Memory B cell (primary cell): Measurements from ENCODE around the gene ZNF521.

ENCODE experiments used
- ATAC-seq: fragments of 150-1000 bp; cut with Tn5 transposase; 2 replicates; pipeline ENCODE4 v1.10.0; 2021; ENCODE audit warnings: low read depth, mild to moderate bottlenecking, moderate library complexity
- DNase-seq, 2 donors: peaks; one replicate each; pipeline ENCODE4 v3.0.0; 2022; ENCODE audit warnings: low spot score in 2 of 2
- H3K27ac Mint-ChIP-seq: one replicate; pipeline ENCODE4 v1.8.0; 2022; ENCODE audit warnings: mild to moderate bottlenecking, moderate library complexity, mixed read lengths
- H3K27me3 Mint-ChIP-seq: one replicate; pipeline ENCODE4 v1.8.0; 2022; ENCODE audit warnings: mixed read lengths
- H3K36me3 Mint-ChIP-seq: one replicate; pipeline ENCODE4 v1.8.0; 2022; ENCODE audit warnings: mild to moderate bottlenecking, mixed read lengths
- H3K4me1 Mint-ChIP-seq: one replicate; pipeline ENCODE4 v1.8.0; 2022; ENCODE audit warnings: mixed read lengths
- H3K4me3 Mint-ChIP-seq: one replicate; pipeline ENCODE4 v1.8.0; 2022; ENCODE audit warnings: mild to moderate bottlenecking, moderate library complexity, mixed read lengths
- H3K9me3 Mint-ChIP-seq: one replicate; pipeline ENCODE4 v1.8.0; 2022; ENCODE audit warnings: mixed read lengths

Gene ZNF521

DNA sequence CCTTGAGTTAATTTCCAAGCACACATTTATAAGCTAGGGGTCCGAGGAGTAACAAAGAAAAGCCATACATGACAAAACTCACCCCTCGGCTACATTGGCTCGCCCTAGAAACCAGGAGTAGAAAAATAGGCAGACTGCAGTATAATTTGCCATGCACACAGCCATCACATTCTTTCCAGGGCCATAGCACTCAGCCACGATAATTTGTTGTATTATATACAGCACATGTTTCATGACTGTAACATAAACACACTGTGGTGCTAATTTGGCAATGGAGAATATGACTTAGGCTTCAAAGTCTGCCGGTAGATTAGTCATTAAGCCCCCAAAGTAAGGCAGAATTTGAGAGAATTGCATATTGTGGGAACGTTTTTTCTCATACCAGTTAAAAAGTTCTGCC, 254.9 kb downstream of the ZNF521 start:
- Mint-ChIP-seq H3K9me3 (no peaks in the 10 kb centered on the region), H3K27ac (no peak overlapping the region), H3K36me3 (no peaks in the 10 kb centered on the region), H3K4me3 (no peak overlapping the region), H3K4me1 (no peaks in the 10 kb centered on the region), H3K27me3 (no peaks in the 10 kb centered on the region)
- no peak for ATAC-seq
- no peak for DNase-seq

DNA sequence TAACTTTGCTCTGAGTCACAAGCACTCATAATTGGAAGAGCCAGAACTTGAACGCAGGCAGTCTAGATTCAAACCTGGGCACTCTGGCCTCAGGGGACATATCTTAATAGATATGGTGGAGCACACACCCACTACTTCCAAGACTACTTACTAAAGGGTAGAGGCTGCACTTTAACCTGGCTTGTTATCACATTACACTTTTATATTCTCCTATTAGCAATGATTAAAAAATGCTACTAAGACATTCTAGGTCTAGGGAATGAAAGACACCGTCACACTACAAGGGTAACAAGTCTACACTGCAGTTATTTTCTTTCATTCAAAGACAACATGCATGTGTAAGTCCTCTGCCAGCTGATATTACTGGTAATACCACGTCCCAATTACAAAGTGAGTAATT, 258.8 kb downstream of the ZNF521 start:
- DNase-seq (no peak), ATAC-seq (no peak)
- H3K36me3 Mint-ChIP-seq, result no peaks in the 10 kb centered on the region
- no peaks in the 10 kb centered on the region for H3K9me3 Mint-ChIP-seq
- H3K4me3 Mint-ChIP-seq, result no peak overlapping the region
- H3K4me1 Mint-ChIP-seq, result no peaks in the 10 kb centered on the region
- no peak overlapping the region for H3K27ac Mint-ChIP-seq
- H3K27me3 Mint-ChIP-seq, result no peaks in the 10 kb centered on the region

DNA sequence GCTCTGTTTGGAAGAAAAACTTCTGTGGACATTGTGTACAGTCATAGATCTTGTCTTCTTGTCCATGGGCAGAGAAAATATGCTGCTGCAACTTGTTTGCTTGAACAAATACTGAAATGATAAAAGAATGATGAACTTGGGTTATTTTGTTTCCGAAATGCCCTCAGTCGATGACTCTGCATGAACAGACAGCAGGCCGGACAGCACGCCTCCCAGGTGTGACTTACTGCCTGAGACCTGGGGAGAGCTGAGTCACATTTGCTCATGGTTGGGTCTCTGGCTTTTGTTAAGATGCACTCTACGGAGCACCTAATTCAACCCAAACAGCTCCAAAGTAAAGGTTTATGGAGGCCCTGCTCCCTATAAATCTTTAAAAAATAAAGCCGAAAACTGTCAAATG, 262.5 kb downstream of the ZNF521 start:
- Mint-ChIP-seq H3K27me3 (no peaks in the 10 kb centered on the region), H3K9me3 (no peaks in the 10 kb centered on the region), H3K4me1 (no peaks in the 10 kb centered on the region), H3K4me3 (no peak overlapping the region), H3K27ac (no peak overlapping the region), H3K36me3 (no peaks in the 10 kb centered on the region)
- ATAC-seq (no peak), DNase-seq (no peak)

DNA sequence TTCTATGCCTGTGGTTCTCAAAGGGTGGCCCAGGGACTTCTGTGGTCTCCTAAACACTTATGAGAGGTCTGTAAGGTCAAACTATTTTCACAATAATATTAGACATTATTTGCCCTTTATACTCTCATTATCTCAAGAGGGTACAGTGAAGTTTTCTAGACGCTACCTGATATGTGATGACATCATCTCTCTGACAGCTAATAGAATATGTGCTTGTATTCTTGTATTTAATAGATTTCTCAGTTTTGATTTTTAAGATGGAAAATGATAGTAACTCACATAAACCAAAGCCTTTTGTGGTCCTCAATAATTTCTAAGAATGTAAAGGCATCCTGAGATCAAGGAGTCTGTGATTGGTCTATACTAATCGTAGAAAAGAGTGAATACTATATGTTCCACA, 265.1 kb downstream of the ZNF521 start:
- Mint-ChIP-seq H3K36me3 (no peaks in the 10 kb centered on the region), H3K27ac (no peak overlapping the region), H3K4me1 (no peaks in the 10 kb centered on the region), H3K27me3 (no peaks in the 10 kb centered on the region), H3K4me3 (no peak overlapping the region), H3K9me3 (no peaks in the 10 kb centered on the region)
- DNase-seq (no peak), ATAC-seq (no peak)

DNA sequence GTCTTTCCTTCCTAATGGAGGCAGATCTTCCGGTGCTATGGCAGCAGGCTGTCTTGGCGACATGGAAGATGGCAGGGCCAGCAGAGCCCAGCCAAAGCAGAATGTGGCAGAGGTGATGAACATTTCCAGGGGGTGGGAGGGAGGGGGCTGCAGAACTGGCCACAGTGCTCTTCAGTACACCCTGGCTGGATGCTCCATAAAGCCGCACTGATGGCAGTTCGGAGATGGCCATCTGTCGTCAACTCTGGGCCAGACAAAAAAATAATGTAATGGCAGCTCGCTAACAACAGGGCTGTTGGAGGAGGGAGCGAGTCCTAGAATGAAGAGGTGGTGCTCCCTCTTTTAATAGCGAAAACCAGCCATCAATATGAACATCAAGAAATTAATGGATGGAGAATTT, 271.0 kb downstream of the ZNF521 start:
- DNase-seq, result no peak
- H3K36me3 Mint-ChIP-seq, result no peaks in the 10 kb centered on the region
- no peak for ATAC-seq
- H3K9me3 Mint-ChIP-seq, result no peaks in the 10 kb centered on the region
- no peaks in the 10 kb centered on the region for H3K27me3 Mint-ChIP-seq
- no peak overlapping the region for H3K4me3 Mint-ChIP-seq
- no peaks in the 10 kb centered on the region for H3K4me1 Mint-ChIP-seq
- no peak overlapping the region for H3K27ac Mint-ChIP-seq

DNA sequence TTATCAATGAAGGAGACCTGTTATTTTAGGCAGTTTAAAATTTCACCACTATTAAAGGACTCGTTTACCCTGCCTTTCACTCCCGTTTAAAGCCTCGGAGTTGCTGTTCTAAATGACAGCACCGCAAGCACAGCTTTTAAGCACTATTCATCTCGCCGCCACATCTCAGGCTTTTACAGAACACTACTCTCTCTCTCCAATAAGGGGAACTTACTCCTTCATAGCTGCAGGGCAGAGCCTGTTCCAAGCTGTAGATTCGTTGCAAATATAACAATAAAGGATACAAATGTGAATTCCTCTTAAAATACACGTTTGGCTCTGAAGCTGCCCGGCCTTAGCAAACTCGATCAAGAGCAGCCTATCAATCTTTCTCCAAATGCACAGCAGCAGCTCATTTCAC, 271.8 kb downstream of the ZNF521 start:
- no peaks in the 10 kb centered on the region for H3K36me3 Mint-ChIP-seq
- no peak overlapping the region for H3K27ac Mint-ChIP-seq
- no peak for ATAC-seq
- no peaks in the 10 kb centered on the region for H3K4me1 Mint-ChIP-seq
- no peak for DNase-seq
- H3K9me3 Mint-ChIP-seq, result no peaks in the 10 kb centered on the region
- no peak overlapping the region for H3K4me3 Mint-ChIP-seq
- H3K27me3 Mint-ChIP-seq, result no peaks in the 10 kb centered on the region

DNA sequence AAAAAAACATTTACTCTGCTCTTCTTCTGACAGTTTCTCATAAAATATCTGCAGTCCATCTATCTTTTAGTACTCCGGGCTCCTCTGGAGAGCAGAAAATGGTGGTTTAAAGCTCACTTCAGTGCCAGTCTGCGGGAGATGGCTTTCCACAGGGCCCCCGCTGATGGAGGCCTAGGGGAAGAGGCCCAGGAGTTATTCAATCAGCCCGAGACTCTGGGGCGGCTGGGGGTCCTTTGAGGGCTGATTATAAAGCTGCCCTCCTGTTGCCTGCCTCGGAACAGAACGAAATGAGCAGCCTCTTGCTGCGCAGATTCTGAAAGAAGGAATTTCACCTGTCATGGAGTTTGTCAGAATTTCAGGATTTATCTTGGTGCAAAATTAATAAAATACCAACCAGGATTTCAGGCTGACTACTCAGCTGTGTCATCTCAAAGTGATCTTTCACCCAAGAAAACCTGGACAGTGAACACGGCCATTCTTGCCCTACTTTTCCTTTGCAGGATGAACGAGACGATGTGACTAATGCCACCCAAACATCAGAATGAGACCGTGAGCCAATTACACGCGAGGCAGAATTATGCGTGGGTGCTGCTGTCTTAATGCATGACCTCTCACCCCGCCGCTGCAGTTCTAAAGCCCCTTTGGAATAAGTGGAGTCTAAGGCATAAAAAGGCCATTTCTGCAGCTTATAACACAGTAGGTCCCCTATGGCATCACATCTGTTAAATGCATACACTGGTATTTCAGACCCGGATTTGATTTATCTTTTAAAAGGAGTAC, 273.8 kb downstream of the ZNF521 start:
- no peak overlapping the region for H3K27ac Mint-ChIP-seq
- H3K4me3 Mint-ChIP-seq, result no peak overlapping the region
- no peak for DNase-seq
- H3K4me1 Mint-ChIP-seq, result no peaks in the 10 kb centered on the region
- no peak for ATAC-seq
- no peaks in the 10 kb centered on the region for H3K36me3 Mint-ChIP-seq
- no peaks in the 10 kb centered on the region for H3K9me3 Mint-ChIP-seq
- H3K27me3 Mint-ChIP-seq, result no peaks in the 10 kb centered on the region

DNA sequence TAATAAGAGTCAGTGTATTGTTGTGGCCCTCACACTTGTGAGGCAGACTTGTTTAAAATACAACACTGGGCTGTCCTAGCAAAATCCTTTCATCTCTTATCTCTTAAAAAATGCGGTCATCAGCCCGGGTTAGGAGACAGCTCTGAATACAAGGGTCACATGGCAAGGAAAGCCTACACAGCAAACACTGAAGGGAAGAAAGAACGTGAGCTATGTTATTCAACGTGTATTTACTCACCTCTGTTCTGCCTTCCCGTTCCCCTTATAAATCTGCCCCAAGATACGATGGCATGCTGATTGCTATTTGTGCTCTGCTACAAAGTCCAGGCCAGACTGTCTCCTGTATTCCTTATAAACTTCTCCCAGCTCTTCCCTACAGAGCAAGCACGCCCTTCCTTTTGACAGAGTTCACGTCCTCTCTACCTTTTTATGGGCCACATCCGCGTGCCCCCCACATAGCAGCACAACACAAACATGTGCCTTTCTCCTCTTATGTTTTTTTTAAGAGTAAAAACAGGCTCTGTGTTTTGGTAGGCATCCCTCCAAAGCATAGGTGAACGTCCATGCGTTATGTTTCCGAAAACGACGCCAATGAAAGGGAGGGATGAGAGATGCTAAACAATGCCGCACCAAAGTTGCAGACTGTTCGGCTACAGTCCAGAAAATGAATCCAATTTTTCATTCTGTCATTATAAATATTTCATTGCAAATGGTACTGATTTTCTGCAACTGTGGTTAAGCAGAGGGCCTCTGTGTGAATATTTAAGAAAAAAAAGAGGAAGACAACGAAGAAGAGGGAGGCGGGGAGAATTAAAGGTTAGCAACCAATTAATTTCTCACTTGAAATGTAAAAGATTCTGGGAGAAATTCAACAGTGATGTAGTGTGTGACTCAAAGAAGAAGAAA, 274.7 kb downstream of the ZNF521 start:
- H3K36me3 Mint-ChIP-seq, result no peaks in the 10 kb centered on the region
- H3K27me3 Mint-ChIP-seq, result no peaks in the 10 kb centered on the region

DNA sequence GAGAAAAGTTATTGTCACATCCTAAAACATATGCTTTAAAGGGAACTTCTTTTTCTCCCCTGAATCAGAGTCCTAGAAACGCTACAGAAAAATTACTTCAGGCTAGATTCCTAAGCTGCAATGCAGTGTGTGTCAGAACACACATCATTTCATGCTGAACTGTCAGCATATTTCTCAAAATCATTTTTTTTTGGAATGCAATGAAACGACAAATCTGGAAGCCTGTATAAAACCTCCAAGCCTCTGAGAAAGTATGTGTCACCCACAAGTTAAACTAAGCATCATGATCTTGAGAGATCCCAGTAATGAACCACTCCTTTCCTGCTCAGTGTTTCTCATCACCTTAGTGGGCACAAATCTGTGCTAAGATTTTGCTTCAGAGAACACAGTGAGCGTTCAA, 276.2 kb downstream of the ZNF521 start:
- no peak for DNase-seq
- no peaks in the 10 kb centered on the region for H3K9me3 Mint-ChIP-seq
- H3K4me1 Mint-ChIP-seq, result no peaks in the 10 kb centered on the region
- H3K27ac Mint-ChIP-seq, result no peak overlapping the region
- no peak for ATAC-seq
- peaks cover 2% of the 10 kb centered on the region for H3K27me3 Mint-ChIP-seq
- no peak overlapping the region for H3K4me3 Mint-ChIP-seq
- no peaks in the 10 kb centered on the region for H3K36me3 Mint-ChIP-seq

More for the DNA sequence above, 274.7 kb downstream of the ZNF521 start:
- Mint-ChIP-seq H3K9me3 (no peaks in the 10 kb centered on the region), H3K4me3 (no peak overlapping the region), H3K4me1 (no peaks in the 10 kb centered on the region), H3K27ac (no peak overlapping the region)
- DNase-seq (no peak), ATAC-seq (no peak)

DNA sequence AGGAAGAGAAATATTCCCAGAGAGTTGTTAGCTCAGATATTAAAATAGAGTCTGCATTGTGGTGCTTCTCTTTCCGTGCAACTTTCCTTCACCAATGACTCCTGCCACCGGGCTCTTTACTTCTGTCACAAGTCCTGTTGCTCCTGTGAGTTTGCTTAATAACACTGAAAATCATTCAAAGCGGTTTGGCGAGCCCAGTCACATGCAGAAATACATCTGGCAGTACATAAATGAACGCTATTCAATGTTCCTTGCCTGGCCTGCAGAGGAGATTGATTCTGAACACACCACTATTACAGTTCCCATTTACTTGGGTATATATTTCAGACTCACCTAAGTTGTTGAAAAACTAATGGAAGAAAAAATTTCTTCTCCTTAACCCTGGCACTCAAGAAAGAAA, 276.6 kb downstream of the ZNF521 start:
- Mint-ChIP-seq H3K9me3 (no peaks in the 10 kb centered on the region), H3K36me3 (no peaks in the 10 kb centered on the region), H3K27ac (no peak overlapping the region), H3K4me1 (no peaks in the 10 kb centered on the region), H3K27me3 (peaks cover 2% of the 10 kb centered on the region), H3K4me3 (no peak overlapping the region)
- ATAC-seq (no peak), DNase-seq (no peak)

DNA sequence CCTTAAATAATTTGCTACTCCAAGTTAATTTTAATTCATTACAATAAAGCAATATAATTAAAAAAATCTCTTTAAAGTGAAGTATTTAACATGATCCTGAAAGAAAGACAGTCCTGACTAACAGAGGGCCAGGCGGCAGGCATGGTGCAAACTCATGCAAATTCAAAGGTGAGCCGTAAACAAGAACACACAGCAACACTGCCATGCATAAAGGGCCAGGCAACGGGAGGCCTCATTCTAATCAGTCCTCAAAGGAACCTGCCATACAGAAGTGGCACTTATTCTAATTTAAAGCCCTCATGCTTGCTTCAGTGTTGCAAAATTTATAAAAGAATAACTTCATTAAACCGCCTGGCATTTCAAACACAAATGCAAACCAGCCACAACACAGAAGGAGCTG, 277.0 kb downstream of the ZNF521 start:
- DNase-seq (no peak), ATAC-seq (no peak)
- no peaks in the 10 kb centered on the region for H3K36me3 Mint-ChIP-seq
- H3K9me3 Mint-ChIP-seq, result no peaks in the 10 kb centered on the region
- H3K4me3 Mint-ChIP-seq, result no peak overlapping the region
- no peak overlapping the region for H3K27ac Mint-ChIP-seq
- peaks cover 2% of the 10 kb centered on the region for H3K27me3 Mint-ChIP-seq
- H3K4me1 Mint-ChIP-seq, result no peaks in the 10 kb centered on the region

DNA sequence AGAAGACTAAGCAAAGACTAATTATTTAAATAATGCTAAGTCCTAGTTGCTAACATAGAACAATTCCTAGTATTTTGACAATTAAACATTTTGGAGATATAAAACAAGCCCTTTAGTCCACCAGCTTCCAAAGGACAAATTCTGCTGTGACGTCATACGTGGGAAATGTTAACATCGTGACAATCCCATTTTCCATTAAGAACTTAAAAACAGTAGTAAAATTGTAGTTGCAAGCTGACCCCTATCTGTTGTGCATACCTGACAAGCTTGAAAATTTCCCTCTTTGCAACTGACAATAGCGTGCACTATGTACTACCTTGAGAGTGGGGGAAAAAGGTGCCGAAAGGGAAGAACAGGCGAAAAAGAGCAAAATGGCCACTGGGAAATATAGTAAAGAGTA, 279.8 kb downstream of the ZNF521 start:
- Mint-ChIP-seq H3K9me3 (no peaks in the 10 kb centered on the region), H3K4me3 (no peak overlapping the region), H3K27ac (no peak overlapping the region), H3K27me3 (peaks cover 2% of the 10 kb centered on the region), H3K4me1 (no peaks in the 10 kb centered on the region), H3K36me3 (no peaks in the 10 kb centered on the region)
- DNase-seq (no peak), ATAC-seq (no peak)

DNA sequence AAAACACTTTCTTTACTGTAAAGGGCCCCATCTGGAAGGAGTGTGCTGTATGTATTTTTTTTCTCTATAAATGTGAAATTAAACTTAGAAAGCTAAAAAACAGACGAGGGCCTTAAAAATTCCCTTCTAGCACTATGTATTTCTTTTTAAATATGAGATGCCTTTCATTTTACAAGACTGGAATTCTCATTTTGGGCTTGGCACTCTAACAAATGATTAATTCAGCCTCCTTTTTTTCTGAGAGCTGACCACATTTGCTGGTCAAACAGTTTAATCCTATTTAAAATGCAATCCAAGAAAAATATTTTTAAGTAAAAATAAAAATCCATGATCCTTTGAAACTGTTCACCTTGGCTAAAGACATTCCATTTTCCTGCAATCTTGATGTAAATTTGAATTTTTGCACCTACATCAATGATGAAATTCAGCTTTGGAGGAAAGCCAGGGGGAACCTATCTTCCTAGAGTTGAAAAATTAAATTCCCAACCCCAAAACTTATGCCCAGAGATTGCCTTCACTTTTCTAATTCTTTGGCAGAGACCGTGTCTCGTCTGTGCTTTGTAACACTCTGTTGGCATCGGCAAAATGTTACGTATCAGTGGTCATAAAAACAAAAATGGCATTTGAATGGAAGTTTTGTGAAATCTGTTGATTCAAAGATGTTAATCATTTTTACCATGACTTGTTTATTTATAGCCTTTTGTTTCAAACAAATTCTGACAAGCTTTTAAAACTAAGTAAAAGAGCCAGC, 284.5 kb downstream of the ZNF521 start:
- Mint-ChIP-seq H3K9me3 (no peaks in the 10 kb centered on the region), H3K27ac (no peak overlapping the region), H3K4me3 (no peak overlapping the region), H3K27me3 (peaks cover 2% of the 10 kb centered on the region), H3K36me3 (no peaks in the 10 kb centered on the region), H3K4me1 (no peaks in the 10 kb centered on the region)
- ATAC-seq, result no peak
- DNase-seq, result no peak

DNA sequence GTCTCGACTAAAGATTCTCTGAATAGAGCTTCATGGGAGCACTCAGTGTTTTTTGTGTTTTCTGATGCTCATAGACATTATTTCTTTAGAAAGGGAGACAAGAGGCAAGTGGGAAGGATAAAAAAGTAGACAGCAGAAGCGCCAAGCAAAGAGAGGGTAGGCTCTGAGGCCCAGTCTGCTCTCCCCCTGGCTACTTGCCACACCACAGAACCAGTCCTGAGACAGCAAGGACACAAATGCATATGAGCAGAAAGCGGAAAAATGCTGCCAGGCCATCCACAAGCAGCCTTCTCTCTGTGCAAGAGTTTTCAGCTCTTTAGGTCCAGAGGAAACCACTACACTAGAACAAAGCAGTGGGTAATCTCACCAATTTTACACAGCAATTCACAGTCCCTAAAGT, 285.4 kb downstream of the ZNF521 start:
- Mint-ChIP-seq H3K9me3 (no peaks in the 10 kb centered on the region), H3K4me3 (no peak overlapping the region), H3K4me1 (no peaks in the 10 kb centered on the region), H3K36me3 (no peaks in the 10 kb centered on the region), H3K27ac (no peak overlapping the region), H3K27me3 (no peaks in the 10 kb centered on the region)
- DNase-seq (no peak), ATAC-seq (no peak)
